Activated gamma-delta T cell treated with anti-CD3 and anti-CD28 coated beads, Interleukin-2, amount 50 U/mL, for 16 hours (primary cell): ENCODE measurements around the gene PCYT1B.
"Not testable (repeated sequence)": the region's sequence is repeated elsewhere in the genome, so short reads cannot be mapped to it uniquely, and the experiment has no call there.

Source experiments
- DNase-seq: peaks from one replicate; pipeline ENCODE4 v3.0.0-alpha.2; 2020; ENCODE audit warnings: low read depth

Gene PCYT1B

GRCh38 chrX:24646006-24646405 lies 1.1 kb downstream of the PCYT1B start:
- DNase-seq: no peak

DNA sequence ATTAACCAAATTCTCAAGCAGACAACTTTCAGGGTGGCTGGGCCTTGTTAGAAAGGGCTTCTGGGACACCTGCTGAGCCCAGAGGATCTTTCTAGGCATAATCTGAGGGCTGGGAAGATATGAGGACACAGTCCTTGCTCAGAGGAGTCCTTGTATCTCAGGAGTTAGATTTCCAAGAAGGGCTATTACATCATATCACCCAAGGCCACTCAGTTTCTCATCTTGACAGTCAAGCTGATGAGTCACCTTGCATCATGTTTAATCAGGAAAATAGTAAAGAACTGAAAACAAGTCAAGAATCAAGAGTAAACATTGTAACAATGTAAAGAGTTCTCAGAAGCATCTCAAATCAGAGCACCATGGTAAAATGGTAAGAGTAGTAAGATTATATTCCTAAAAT lies 4.0 kb downstream of the PCYT1B start:
- no peak for DNase-seq

DNA sequence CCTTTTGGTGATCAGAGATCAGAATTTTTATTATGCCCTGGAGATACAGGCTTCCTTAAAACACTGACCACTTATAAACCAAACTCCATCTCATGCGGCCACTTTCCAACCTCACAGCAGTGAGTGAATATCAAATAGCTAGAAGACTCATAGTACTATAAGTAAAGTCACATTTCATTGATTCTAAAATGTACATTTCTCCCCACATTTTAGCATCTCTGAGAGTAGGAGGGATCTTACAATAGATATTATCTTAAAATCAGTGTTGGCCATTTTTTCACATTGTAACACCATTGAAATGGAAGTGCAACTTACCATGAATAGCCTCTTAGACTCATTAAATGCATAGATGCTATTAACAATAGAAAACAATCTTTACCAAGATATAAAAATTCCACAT lies 17.4 kb downstream of the PCYT1B start:
- no peak for DNase-seq

- no peak for DNase-seq
Observed at GRCh38 chrX:24619647-24620046, 27.5 kb downstream of the PCYT1B start.

GRCh38 chrX:24610516-24610915 lies 36.6 kb downstream of the PCYT1B start:
- DNase-seq: no peak

DNA sequence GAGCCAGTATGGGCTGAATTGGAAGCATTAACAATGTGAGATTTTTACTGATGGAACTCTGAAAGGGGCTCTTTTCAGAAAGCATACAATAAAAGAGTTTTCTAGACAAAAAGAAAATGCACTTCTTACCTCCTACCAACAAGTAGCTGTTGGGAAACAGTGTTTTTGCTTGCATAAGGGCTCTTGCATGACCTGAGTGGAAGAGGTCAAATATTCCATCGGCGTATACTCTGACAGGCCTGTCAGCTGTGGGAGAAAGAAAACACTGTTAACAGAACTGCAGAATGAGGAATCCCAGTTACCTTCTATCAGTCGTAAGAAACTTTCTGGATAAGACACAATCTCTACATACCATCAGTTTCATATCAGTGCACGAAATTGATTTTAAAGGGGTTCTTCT lies 39.5 kb downstream of the PCYT1B start:
- no peak for DNase-seq

DNA sequence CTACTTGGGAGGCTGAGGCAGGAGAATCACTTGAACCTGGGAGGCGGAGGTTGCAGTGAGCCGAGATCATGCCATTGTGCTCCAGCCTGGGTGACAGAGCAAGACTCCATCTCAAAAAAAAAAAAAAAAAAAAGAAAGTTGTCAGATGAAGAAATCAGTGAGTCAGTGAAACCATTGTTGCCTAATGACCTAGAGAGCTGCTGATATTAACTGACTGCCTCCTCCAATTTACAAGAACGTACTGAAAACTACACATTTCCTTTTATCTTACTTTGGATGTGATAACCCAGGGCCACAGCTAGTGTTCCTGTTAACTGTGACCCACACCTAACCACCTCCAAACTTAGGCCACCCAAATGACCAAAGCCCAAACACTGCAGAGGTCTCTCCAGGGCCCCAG lies 41.2 kb downstream of the PCYT1B start:
- DNase-seq: not testable (repeated sequence)

DNA sequence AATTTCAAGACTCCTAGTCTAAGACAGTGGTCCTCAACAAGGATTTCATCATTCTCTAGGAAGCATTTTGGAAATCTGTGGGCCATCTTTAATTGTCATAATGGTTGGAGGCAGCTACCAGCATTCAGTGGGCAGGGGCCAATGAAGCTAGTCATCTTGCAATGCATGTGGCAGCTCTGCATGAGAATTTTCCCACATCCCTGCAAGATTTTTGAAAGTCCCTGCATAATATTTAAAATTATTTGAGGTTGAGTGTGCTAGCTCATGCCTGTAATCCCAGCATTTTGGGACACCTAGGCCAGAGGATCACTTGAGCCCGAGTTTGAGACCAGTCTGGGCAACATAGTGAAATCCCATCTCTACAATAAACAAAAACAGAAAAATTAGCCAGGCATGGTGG lies 44.0 kb downstream of the PCYT1B start:
- DNase-seq: no peak

DNA sequence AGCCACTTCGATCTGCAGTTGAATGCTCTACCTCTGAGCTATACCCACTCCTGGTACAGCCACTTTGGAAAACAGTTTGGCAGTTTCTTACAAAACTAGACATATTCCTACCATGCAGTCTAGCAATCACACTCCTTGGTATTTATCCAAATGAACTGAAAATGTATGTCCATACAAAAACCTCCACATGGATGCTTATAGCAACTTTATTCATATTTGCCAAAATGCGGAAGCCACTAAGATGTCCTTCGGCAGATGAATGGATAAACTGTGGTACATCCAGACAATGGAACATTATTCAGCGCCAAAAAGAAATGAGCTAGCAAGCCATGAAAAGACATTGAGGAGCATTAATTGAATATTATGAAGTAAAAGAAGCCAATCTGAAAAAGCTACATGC lies 45.3 kb downstream of the PCYT1B start:
- no peak for DNase-seq

GRCh38 chrX:24594501-24594900 lies 52.6 kb downstream of the PCYT1B start:
- DNase-seq: no peak

DNA sequence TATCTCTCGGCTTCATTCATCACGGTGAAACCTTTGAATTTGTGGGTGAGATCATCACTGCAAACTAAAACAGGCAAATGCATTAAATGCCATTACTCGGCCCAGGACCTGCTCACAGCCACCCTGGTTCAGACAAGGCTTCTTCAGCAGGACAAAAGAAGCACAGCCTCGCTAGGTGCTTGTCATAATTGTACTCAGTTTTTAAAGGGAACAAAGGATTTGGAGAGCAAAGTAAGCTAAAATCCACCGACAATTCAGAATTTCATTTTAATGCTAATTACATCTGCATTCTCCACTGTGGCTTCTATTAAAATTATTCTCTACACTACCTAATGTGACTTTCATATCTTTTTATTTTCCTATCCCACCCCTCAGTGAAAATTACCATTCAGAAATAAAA lies 57.0 kb downstream of the PCYT1B start:
- no peak for DNase-seq

GRCh38 chrX:24577091-24577490 lies 70.1 kb downstream of the PCYT1B start:
- DNase-seq: no peak

DNA sequence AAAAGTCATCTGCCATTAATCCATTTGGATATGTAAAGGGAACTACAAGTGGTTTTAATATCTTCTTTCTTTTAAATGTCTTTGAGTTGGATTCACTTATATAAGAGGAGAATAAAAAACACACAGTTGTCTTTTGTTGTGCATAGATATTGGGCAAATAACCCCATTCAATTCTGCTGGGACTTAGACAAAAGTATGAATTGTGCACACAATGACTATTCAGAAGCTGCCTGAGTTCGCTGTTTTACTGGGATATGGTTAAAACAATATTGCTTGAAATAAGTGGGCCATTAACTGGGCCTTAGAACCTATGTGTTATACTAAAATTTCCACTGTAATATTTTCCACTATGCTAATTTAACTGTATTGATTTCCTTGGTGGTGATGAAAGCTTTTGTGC lies 71.7 kb downstream of the PCYT1B start:
- DNase-seq: no peak

DNA sequence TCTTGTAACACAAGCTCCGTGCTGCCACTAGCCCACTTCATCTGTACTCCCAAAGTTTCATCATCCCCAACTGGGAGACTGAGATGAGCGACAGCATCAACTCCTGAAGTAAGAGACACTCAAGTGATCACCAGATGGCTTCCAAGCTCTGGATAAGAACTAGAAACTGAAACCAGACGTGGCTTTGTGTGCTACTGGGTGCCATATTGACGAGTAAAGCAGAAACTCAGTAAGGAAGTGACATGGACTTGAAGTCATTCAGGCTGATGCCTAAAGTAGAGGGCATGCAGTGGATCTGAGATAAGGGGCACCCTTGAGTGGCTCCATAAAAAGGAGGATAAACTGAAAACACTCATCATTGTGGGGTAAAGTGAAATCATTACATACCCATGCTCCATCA lies 72.4 kb downstream of the PCYT1B start:
- DNase-seq: no peak

DNA sequence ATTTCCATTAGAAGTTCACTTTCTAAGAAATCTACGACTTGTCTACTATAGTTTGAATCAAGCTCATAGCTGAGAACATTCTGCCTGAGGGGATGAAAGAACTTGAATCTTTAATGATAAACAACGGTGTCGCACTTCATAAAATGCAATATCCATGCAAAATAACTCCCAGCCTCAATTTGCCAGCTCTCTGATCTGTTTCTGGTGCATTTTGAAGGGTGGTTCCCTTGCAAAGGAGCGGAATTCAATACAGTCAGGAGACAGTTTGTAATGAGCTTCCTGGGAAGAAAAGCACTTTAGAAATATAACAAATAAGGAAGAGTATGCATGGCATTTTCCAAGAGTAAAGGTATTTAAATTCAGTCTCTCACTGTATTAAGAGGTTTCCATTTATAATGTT lies 80.0 kb downstream of the PCYT1B start:
- DNase-seq: no peak

GRCh38 chrX:24566240-24566639 lies 80.9 kb downstream of the PCYT1B start:
- no peak for DNase-seq

DNA sequence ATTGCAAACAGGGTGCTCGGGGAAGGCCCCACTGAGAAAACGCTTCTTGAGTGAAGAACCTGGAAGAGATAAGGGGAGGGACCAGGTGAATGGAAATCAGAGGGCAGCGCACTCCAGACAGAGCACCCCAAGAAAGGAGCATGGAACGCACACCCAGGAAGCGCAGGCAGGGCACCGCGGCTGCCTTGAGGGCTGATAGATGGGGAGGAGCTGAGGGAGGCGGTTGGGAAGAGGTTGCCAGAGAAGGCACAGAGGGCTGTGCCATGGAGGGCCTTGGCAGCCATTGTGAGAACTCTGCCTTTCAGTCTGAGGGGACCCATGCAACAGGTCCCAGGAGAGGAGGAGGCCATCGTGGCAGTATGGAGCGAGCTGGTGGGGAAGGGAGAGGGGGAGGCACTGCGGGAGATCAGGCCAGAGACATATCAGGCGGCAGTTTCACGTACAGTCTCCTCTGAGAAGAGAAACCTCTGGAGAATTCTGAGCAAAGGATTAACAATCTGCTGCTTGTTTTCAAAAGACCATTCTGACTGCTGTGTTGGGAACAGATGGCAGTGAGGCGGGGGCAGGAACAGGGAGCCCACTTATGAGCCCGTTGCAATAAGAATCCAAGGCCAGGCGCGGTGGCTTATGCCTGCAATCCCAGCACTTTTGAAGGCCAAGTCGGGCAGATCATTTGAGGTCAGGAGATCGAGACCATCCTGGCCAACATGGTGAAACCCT lies 83.7 kb downstream of the PCYT1B start:
- no peak for DNase-seq

DNA sequence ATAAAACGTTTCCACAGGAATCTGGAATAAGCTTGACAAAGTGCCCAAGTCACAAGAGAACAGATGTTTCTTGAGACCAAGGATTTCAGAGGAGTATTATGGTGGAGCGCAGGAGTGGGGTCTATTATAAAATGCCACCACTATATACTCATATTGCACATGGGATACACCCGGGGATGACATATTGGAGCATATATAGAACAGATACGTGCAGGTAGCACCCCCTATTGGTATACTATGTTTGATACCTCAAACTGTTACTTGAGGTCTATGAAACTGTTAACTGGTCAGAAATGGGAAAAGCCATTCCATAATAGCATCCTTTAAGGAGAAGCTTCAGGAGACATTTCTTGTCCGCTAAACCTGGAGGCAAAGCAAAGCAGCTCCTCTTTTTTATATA lies 86.0 kb downstream of the PCYT1B start:
- DNase-seq: no peak

GRCh38 chrX:24553011-24553410 lies 94.1 kb downstream of the PCYT1B start:
- DNase-seq: no peak

GRCh38 chrX:24550166-24550565 lies 97.0 kb downstream of the PCYT1B start:
- no peak for DNase-seq

DNA sequence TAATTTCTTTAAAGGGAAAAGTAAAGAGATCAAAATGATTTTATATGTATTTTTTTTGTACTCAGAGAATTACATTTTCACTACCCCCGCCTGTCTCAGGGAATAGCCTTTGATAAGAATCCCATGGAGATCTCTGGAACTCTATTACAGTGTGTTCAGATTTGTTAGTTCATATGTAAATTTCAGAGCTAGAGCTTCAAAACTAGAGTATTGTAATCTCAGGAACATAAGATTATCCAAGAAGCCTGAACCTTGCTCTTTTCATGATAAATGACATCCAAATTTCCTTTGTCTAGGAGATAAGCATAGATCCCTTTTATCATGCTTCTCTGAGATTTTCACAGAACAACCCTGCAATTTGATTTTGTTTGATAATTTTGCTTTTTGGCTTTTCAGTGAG lies 99.2 kb downstream of the PCYT1B start:
- no peak for DNase-seq

DNA sequence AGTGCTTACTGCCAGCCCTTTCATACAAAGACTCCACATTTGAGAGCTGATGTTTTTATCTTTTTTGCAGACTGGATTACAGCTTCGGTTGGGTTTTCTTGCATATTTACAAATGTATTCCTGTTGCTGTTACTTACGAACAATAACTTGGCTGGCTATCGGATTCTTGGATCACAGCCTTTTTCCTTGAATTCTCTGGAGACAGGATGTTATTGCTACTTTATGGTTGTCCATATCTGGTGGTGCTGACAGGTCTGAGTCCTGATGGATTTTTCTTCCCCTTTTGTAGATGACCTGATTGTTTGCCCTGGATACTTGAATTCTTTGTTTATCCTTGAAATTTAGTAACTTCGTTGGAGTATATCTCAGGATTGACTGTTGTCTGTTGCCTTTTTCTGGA lies 104.4 kb downstream of the PCYT1B start:
- DNase-seq: no peak

GRCh38 chrX:24536551-24536950 lies 110.6 kb downstream of the PCYT1B start:
- no peak for DNase-seq

- no peak for DNase-seq
Observed at GRCh38 chrX:24528605-24529004, 118.5 kb downstream of the PCYT1B start.

DNA sequence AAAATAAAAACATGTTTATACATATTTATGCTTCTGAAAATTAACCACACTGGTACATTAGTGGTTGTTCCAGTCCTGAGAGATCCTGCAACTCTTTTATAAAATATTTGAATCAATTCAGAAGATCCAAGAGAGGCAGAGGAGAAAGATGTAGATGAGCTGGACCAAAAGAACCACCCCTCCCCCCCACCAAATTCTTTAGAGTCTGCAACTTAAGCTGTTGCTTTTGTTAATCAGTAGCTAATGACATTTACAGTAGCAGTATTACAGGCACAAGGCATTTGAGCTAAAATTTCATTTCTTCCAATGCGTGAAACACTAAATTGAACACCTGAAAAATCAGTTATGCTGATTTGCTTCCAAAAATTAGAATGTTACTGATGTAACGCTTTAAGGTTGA lies 120.5 kb downstream of the PCYT1B start:
- no peak for DNase-seq
